ENCODE results near the gene MCAM. TPM values are rescaled to one million over a fixed set of nuclear protein-coding genes. Genes with fewer than 3 reads are reported as not detected.

Gene MCAM
- total and polyA plus RNA-seq, 4 donors, result 51.9 to 174 (median 124) TPM

DNA sequence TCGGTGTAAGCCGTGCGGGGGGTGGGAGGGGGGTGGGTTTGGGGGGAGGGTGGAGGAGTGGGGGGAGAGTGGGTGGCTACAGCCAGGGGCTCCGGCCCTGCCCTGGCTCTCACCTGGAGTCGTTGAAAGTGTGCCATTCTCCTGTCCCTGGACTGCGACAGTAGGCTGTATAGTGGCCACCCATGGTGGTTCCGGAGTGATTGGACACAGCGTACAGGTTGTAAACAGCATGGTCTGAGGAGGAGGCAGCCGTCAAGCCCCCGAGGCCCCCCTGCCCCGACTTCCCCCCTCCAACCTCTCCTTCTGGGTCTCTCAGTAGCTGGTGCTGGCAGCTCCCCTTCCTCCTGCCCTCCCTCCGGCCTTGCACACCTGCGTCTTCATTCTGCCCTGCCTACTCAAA, 40.1 kb upstream of the MCAM start:
- TF ChIP-seq CTCF (IDR thresholded peaks at IDR 0.05; ENCODE audit: control extremely low read depth, extremely low read depth), result no peak
- no peak overlapping the region for H3K27ac ChIP-seq (ENCODE audit: low read depth in 1 of 2, low read length in 1 of 2)
- no peaks in the 10 kb centered on the region for H3K36me3 ChIP-seq (ENCODE audit: control insufficient read depth in 4 of 4, insufficient read depth in 4 of 4, low read length in 4 of 4)
- DNase-seq (no peak), ATAC-seq (ENCODE audit: insufficient read depth, low FRiP score) (no peak)
- peak overlapping the region; percentile 16 for H3K4me3 ChIP-seq
- 37 to 52% methylated on average over 9 to 13 of the region's 13 CpGs for WGBS, 2 donors
- H3K9ac ChIP-seq (ENCODE audit: insufficient read depth in 1 of 2, low read length in 2 of 2), result no peak overlapping the region
- peaks cover 2 to 13% (median 3%) of the 10 kb centered on the region in 5 donors for H3K4me1 ChIP-seq (ENCODE audit: control insufficient read depth in 5 of 5, insufficient read depth in 5 of 5, low read length in 5 of 5)
- no peaks in the 10 kb centered on the region for H3K9me3 ChIP-seq (ENCODE audit: control insufficient read depth in 4 of 4, insufficient read depth in 3 of 4, low read length in 3 of 4)
- H3K27me3 ChIP-seq (ENCODE audit: control insufficient read depth in 3 of 3, insufficient read depth in 3 of 3, low read length in 2 of 3), result no peaks in the 10 kb centered on the region

DNA sequence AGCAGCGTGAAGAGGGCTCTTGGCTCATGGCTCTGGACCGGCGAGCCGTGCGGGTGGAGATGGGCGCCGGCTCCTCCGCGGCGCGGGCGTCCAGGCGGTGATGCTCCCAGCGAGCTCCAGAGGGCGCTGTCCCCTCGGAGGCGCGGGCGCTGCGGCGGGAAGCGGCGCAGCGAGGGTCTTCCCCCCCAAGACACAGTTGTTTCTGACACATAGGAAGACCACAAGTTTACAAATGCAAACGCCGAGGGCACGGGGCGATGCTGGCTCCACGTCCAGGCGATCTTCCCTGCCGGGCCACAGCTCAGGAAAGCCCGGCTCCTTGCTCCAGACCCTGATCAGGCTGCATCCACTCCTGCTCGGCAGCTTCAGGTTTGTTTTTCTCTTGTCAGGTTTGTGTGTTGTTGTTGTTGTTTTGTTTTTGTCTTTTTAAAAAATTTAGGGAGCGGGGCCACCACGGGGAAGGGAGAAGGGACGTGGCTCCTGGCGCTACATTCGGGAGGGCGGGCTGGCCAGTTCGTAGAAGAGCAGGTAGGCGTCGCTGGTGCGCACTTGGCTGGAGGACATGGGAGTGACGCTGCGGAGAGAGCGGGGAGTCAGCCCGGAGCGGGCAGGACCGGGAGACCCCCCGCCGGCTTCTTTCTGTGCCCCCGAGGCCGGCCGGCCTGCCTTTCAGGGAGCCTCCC, 39.6 kb upstream of the MCAM start:
- Histone ChIP-seq H3K27ac (ENCODE audit: low read depth in 1 of 2, low read length in 1 of 2) (peak overlapping the region; percentile 78 to 81), H3K4me3 (peak overlapping the region; percentile 46), H3K36me3 (ENCODE audit: control insufficient read depth in 4 of 4, insufficient read depth in 4 of 4, low read length in 4 of 4) (no peaks in the 10 kb centered on the region), H3K27me3 (ENCODE audit: control insufficient read depth in 3 of 3, insufficient read depth in 3 of 3, low read length in 2 of 3) (no peaks in the 10 kb centered on the region), H3K4me1 (ENCODE audit: control insufficient read depth in 5 of 5, insufficient read depth in 5 of 5, low read length in 5 of 5) (peaks cover 0 to 9% (median 3%) of the 10 kb centered on the region in 5 donors), H3K9ac (ENCODE audit: insufficient read depth in 1 of 2, low read length in 2 of 2) (peak overlapping the region in 1 of 2 donors; percentile 63), H3K9me3 (ENCODE audit: control insufficient read depth in 4 of 4, insufficient read depth in 3 of 4, low read length in 3 of 4) (no peaks in the 10 kb centered on the region)
- ATAC-seq (ENCODE audit: insufficient read depth, low FRiP score) (peak; percentile 82), DNase-seq (peak; percentile 90 to 91 (median 90))
- WGBS, 2 donors, result 1% methylated on average over 52 to 54 of the region's 54 CpGs
- peak; percentile 89 for TF ChIP-seq CTCF (IDR thresholded peaks at IDR 0.05; ENCODE audit: control extremely low read depth, extremely low read depth)

DNA sequence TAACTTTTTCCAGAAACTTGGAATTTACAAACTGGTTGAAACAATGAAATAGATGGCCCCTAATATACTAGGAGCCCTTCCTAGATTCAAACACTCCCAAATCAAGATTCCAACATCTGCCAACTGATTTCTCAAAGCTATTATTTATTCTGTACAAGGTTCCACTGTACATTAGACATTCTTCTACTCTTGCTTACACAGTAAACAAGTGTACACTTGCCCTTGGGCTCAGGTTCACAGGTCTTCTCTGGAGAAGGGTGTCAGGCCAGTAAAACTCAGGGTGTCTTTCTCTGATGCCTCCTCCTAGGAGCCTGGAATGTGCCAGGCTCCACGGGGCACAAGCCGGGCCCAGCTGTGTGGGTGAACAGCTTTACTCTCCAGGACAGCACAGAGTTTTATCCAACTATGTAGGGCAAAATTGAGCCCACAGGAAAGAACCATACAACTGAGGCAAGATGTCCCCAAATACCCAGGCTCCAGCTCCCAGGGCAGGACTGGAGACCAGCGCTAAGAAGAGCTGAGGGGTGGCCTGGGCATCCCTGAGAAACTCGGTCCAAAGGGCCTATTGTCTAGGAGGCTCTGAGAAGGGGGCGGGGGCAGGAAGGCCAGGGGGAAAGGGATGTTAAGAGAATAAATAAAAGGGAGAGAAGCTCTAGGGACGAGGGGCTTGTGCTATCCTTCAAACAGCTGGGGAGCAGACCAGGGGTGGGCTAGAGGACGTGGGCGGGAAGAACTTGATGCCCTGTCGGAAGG, 38.3 kb upstream of the MCAM start:
- H3K9me3 ChIP-seq (ENCODE audit: control insufficient read depth in 4 of 4, insufficient read depth in 3 of 4, low read length in 3 of 4), result no peaks in the 10 kb centered on the region
- H3K4me1 ChIP-seq (ENCODE audit: control insufficient read depth in 5 of 5, insufficient read depth in 5 of 5, low read length in 5 of 5), result peaks cover 0 to 9% (median 3%) of the 10 kb centered on the region in 5 donors
- H3K27ac ChIP-seq (ENCODE audit: low read depth in 1 of 2, low read length in 1 of 2), result peak overlapping the region in 1 of 2 donors; percentile 39
- DNase-seq (no peak), ATAC-seq (ENCODE audit: insufficient read depth, low FRiP score) (no peak)
- H3K36me3 ChIP-seq (ENCODE audit: control insufficient read depth in 4 of 4, insufficient read depth in 4 of 4, low read length in 4 of 4), result no peaks in the 10 kb centered on the region
- no peak overlapping the region for H3K4me3 ChIP-seq
- H3K9ac ChIP-seq (ENCODE audit: insufficient read depth in 1 of 2, low read length in 2 of 2), result no peak overlapping the region
- WGBS, 2 donors, result 67 to 80% methylated on average over 9 of the region's 9 CpGs
- H3K27me3 ChIP-seq (ENCODE audit: control insufficient read depth in 3 of 3, insufficient read depth in 3 of 3, low read length in 2 of 3), result no peaks in the 10 kb centered on the region
- no peak for TF ChIP-seq CTCF (IDR thresholded peaks at IDR 0.05; ENCODE audit: control extremely low read depth, extremely low read depth)
